ENCODE results near the gene DLGAP4. TPM values are rescaled to one million over a fixed set of nuclear protein-coding genes. Genes with fewer than 3 reads are reported as not detected.

Gene DLGAP4
- polyA plus RNA-seq, 1 of the 3 experiments (the other 2 are of a cell fraction): 31.2 TPM

- DNase-seq: no peak
- ChIA-PET CTCF (no interaction called here), POLR2A (no interaction called here)
- 56% methylated on average over 6 of the region's 14 CpGs for WGBS (ENCODE audit: low lambda C conversion rate)
- Histone ChIP-seq H3K36me3 (replicated peaks in 1 of 2; ENCODE audit: control insufficient read depth in 1 of 2, insufficient read depth in 2 of 2, low read length in 1 of 2) (no peaks in the 10 kb centered on the region), H4K20me1 (ENCODE audit: insufficient read depth) (no peaks in the 10 kb centered on the region), H2AFZ (ENCODE audit: low read depth) (no peak overlapping the region), H3K4me1 (ENCODE audit: control insufficient read depth in 1 of 2, insufficient read depth in 2 of 2, low read depth in 1 of 2, low read length in 1 of 2) (peaks cover 0 to 4% of the 10 kb centered on the region in 2 experiments; a peak in 1 of 4 replicates), H3K9me2 (no peaks in the 10 kb centered on the region), H3F3A (replicated peaks; ENCODE audit: insufficient read depth) (no peaks in the 10 kb centered on the region), H3K27me3 (ENCODE audit: insufficient read depth) (peaks cover 13% of the 10 kb centered on the region; the same call in 1 of the 2 replicates), H3K9me3 (no peaks in the 10 kb centered on the region), H3K4me2 (no peak overlapping the region), H3K79me2 (ENCODE audit: insufficient read depth) (no peaks in the 10 kb centered on the region), H3K9ac (no peak overlapping the region), H3K4me3 (ENCODE audit: low read depth in 2 of 2, low read length in 1 of 2) (no peak overlapping the region), H3K27ac (ENCODE audit: low read depth in 2 of 2, low read length in 1 of 2) (no peak overlapping the region)
- TF ChIP-seq TEAD4 (IDR thresholded peaks at IDR 0.05; ENCODE audit: borderline replicate concordance, insufficient read depth) (no peak), JUND (IDR thresholded peaks at IDR 0.05) (no peak), GABPA (IDR thresholded peaks at IDR 0.05; ENCODE audit: low read depth) (no peak), MAX (IDR thresholded peaks at IDR 0.05; ENCODE audit: low read depth) (no peak), EP300 (IDR thresholded peaks at IDR 0.05; ENCODE audit: borderline replicate concordance in 1 of 2, low read depth in 1 of 2, low read length in 1 of 2) (no peak)
Measured at GRCh38 chr20:36312724-36313441, 6.7 kb downstream of the DLGAP4 start.

GRCh38 chr20:36313476-36313875 lies 7.3 kb downstream of the DLGAP4 start:
- 42% methylated on average over 2 of the region's 3 CpGs for WGBS (ENCODE audit: low lambda C conversion rate)
- H2AFZ ChIP-seq (ENCODE audit: low read depth): no peak overlapping the region
- no peaks in the 10 kb centered on the region for H3K9me3 ChIP-seq
- H3K4me2 ChIP-seq: no peak overlapping the region
- no peaks in the 10 kb centered on the region for H3K79me2 ChIP-seq (ENCODE audit: insufficient read depth)
- TF ChIP-seq RXRA (IDR thresholded peaks at IDR 0.05; ENCODE audit: borderline replicate concordance, low read depth) (no peak), SMC3 (IDR thresholded peaks at IDR 0.05; ENCODE audit: low read depth, low read length) (no peak), POLR2AphosphoS5 (IDR thresholded peaks at IDR 0.05; ENCODE audit: low read depth, low read length) (no peak), NFIC (IDR thresholded peaks at IDR 0.05; ENCODE audit: borderline replicate concordance) (no peak)
- no peaks in the 10 kb centered on the region for H3K9me2 ChIP-seq
- H3K36me3 ChIP-seq (replicated peaks in 1 of 2; ENCODE audit: control insufficient read depth in 1 of 2, insufficient read depth in 2 of 2, low read length in 1 of 2): no peaks in the 10 kb centered on the region
- H3K27me3 ChIP-seq (ENCODE audit: insufficient read depth): peaks cover 10% of the 10 kb centered on the region; the same call in 1 of the 2 replicates
- H3K4me3 ChIP-seq (ENCODE audit: low read depth in 2 of 2, low read length in 1 of 2): no peak overlapping the region
- CTCF ChIA-PET: no interaction called here
- no peak overlapping the region for H3K9ac ChIP-seq
- no peak for DNase-seq
- H3F3A ChIP-seq (replicated peaks; ENCODE audit: insufficient read depth): no peaks in the 10 kb centered on the region
- peaks cover 0 to 6% of the 10 kb centered on the region in 2 experiments; a peak in 1 of 4 replicates for H3K4me1 ChIP-seq (ENCODE audit: control insufficient read depth in 1 of 2, insufficient read depth in 2 of 2, low read depth in 1 of 2, low read length in 1 of 2)
- no peaks in the 10 kb centered on the region for H4K20me1 ChIP-seq (ENCODE audit: insufficient read depth)
- POLR2A ChIA-PET: no interaction called here
- H3K27ac ChIP-seq (ENCODE audit: low read depth in 2 of 2, low read length in 1 of 2): no peak overlapping the region

- H4K20me1 ChIP-seq (ENCODE audit: insufficient read depth): no peaks in the 10 kb centered on the region
- DNase-seq: no peak
- 67% methylated on average over 11 of the region's 11 CpGs for WGBS (ENCODE audit: low lambda C conversion rate)
- peaks cover 0 to 6% of the 10 kb centered on the region in 2 experiments; a peak in 1 of 4 replicates for H3K4me1 ChIP-seq (ENCODE audit: control insufficient read depth in 1 of 2, insufficient read depth in 2 of 2, low read depth in 1 of 2, low read length in 1 of 2)
- POLR2A ChIA-PET: no interaction called here
- peaks cover 8% of the 10 kb centered on the region; the same call in 1 of the 2 replicates for H3K27me3 ChIP-seq (ENCODE audit: insufficient read depth)
- no peak overlapping the region for H3K9ac ChIP-seq
- H3K4me3 ChIP-seq (ENCODE audit: low read depth in 2 of 2, low read length in 1 of 2): no peak overlapping the region
- no peaks in the 10 kb centered on the region for H3K36me3 ChIP-seq (replicated peaks in 1 of 2; ENCODE audit: control insufficient read depth in 1 of 2, insufficient read depth in 2 of 2, low read length in 1 of 2)
- no peak overlapping the region for H2AFZ ChIP-seq (ENCODE audit: low read depth)
- no peaks in the 10 kb centered on the region for H3F3A ChIP-seq (replicated peaks; ENCODE audit: insufficient read depth)
- H3K9me2 ChIP-seq: no peaks in the 10 kb centered on the region
- no peak overlapping the region for H3K27ac ChIP-seq (ENCODE audit: low read depth in 2 of 2, low read length in 1 of 2)
- H3K79me2 ChIP-seq (ENCODE audit: insufficient read depth): no peaks in the 10 kb centered on the region
- H3K4me2 ChIP-seq: no peak overlapping the region
- H3K9me3 ChIP-seq: no peaks in the 10 kb centered on the region
- CTCF ChIA-PET: no interaction called here
- TF ChIP-seq RFX5 (IDR thresholded peaks at IDR 0.05; ENCODE audit: low read length): no peak
- TF ChIP-seq ELF1 (IDR thresholded peaks at IDR 0.05): no peak
- no peak for TF ChIP-seq CTCF (IDR thresholded peaks at IDR 0.05)
- TF ChIP-seq TCF12 (IDR thresholded peaks at IDR 0.05): no peak
- no peak for TF ChIP-seq TEAD4 (IDR thresholded peaks at IDR 0.05; ENCODE audit: borderline replicate concordance, insufficient read depth)
- no peak for TF ChIP-seq NFIC (IDR thresholded peaks at IDR 0.05; ENCODE audit: borderline replicate concordance)
- no peak for TF ChIP-seq RCOR1 (IDR thresholded peaks at IDR 0.05; ENCODE audit: low read length)
- no peak for TF ChIP-seq CHD2 (IDR thresholded peaks at IDR 0.05; ENCODE audit: low read length, partially characterized antibody)
- no peak for TF ChIP-seq POLR2AphosphoS5 (IDR thresholded peaks at IDR 0.05; ENCODE audit: low read depth, low read length)
- TF ChIP-seq USF1 (IDR thresholded peaks at IDR 0.05; ENCODE audit: borderline replicate concordance, low read depth): no peak
- no peak for TF ChIP-seq IRF3 (IDR thresholded peaks at IDR 0.05; ENCODE audit: low read depth, low read length)
- no peak for TF ChIP-seq RAD21 (IDR thresholded peaks at IDR 0.05; ENCODE audit: low read length)
- TF ChIP-seq MAX (IDR thresholded peaks at IDR 0.05; ENCODE audit: low read depth): no peak
- TF ChIP-seq RXRA (IDR thresholded peaks at IDR 0.05; ENCODE audit: borderline replicate concordance, low read depth): no peak
Measured at GRCh38 chr20:36313926-36314325, 7.8 kb downstream of the DLGAP4 start.

Data from SK-N-SH (cell line).